DOHH2 (cell line): ENCODE measurements around the gene TRPV6.

Source experiments
- EZH2phosphoT487 ChIP-seq: fragments of 200-600 bp; sonication (generic); IDR thresholded peaks from 2 replicates; pipeline ENCODE4 v1.6.1; 2017; ENCODE audit warnings: borderline replicate concordance, mild to moderate bottlenecking, antibody characterized with exemption, low read length, moderate library complexity, mixed read lengths
- TF ChIP-seq, protein P1 (sequence below): fragments of 200-600 bp; sonication (generic); IDR thresholded peaks from one replicate; pipeline ENCODE4 v1.5.1; 2014; ENCODE audit warnings: antibody characterized with exemption, mild to moderate bottlenecking, low read depth, low read length; ENCODE audit not compliant: poor library complexity, severe bottlenecking

DNA sequence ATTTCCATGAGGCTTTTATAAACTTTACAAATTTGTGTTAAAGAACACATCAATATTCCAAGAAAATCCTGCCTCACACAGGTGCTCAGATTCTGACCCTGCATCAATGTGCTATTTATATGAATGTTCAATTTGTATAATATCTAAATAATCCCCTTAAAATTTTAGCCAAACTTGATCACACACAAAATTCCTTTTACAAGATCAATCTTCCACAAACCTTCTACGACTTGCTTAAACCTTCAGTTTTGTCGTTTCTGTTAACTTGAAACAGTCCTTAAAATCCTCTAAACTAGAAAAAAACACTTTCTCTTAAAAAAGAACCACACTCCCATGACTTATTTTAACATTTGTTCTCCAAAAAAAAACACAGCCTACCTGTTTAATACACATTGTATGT, 20.2 kb upstream of the TRPV6 start:
- TF ChIP-seq, protein P1, sequence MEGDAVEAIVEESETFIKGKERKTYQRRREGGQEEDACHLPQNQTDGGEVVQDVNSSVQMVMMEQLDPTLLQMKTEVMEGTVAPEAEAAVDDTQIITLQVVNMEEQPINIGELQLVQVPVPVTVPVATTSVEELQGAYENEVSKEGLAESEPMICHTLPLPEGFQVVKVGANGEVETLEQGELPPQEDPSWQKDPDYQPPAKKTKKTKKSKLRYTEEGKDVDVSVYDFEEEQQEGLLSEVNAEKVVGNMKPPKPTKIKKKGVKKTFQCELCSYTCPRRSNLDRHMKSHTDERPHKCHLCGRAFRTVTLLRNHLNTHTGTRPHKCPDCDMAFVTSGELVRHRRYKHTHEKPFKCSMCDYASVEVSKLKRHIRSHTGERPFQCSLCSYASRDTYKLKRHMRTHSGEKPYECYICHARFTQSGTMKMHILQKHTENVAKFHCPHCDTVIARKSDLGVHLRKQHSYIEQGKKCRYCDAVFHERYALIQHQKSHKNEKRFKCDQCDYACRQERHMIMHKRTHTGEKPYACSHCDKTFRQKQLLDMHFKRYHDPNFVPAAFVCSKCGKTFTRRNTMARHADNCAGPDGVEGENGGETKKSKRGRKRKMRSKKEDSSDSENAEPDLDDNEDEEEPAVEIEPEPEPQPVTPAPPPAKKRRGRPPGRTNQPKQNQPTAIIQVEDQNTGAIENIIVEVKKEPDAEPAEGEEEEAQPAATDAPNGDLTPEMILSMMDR, result no peak
- no peak for TF ChIP-seq EZH2phosphoT487
